Measurements from ENCODE around the gene GBX2. TPM values are rescaled to one million over a fixed set of nuclear protein-coding genes. Genes with fewer than 3 reads are reported as not detected.

Gene GBX2
- total RNA-seq, 4 donors from 2014 or later = not detected

DNA sequence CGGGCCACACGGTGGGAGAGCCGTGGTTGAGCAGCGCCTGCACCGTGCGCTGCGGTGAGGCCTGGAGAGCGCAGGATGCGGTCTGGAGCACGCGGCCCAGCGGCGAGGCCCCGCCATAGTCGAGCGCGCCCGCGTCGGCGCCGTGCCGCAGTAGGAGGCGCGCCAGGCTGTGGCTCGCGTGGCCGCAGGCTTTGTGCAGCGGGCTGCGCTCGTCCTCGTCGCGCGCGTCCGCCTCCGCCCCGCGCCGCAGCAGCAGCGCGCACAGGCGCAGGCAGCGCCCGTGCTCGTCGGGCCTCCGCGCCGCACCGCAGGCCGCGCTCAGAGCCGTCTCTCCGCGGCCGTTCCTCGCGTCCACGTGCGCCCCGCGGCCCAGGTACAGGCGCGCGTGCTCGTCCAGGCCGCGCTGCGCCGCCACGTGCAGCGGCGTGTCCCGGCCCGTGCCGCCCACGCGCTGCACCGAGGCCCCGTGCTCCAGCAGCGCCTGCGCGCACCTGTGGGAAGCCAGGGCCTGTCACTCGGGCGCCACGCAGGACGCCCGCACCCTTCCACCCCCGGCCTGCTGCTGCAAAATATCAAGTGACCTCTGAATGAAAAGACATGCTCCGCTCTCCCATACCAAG lies 46.3 kb upstream of the GBX2 start:
- WGBS, 2 donors = 48 to 55% methylated on average over 6 to 25 of the region's 92 CpGs
- H3K27me3 ChIP-seq = peaks cover 0 to 84% (median 0%) of the 10 kb centered on the region in 4 donors

DNA sequence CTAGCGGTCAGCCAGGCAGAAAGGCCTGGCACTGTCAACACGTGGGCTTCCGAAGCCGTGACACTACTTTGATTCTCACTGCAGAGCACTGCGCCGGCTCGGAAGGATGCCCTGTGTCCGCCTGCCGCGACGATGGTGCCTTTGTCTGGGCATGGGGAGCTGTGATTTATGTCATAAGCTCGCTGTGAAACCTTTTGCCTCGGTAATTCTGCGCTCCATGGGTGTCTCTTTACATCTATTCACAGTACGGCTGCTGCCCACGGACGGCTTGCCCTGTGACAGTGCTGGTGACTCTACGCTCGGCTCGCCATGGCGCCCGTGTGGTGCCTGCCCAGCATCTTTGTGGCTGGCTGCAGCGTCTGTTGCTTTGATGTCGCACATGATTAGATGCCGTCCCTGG lies 43.1 kb upstream of the GBX2 start:
- peaks cover 0 to 95% (median 0%) of the 10 kb centered on the region in 4 donors for H3K27me3 ChIP-seq
- H3K4me3 ChIP-seq = no peak overlapping the region
- no peak overlapping the region for H3K27ac ChIP-seq
- H3K9me3 ChIP-seq = peaks cover 0 to 7% (median 0%) of the 10 kb centered on the region in 3 donors
- WGBS, 2 donors = 80 to 84% methylated on average over 16 to 17 of the region's 25 CpGs
- TF ChIP-seq, protein P1, sequence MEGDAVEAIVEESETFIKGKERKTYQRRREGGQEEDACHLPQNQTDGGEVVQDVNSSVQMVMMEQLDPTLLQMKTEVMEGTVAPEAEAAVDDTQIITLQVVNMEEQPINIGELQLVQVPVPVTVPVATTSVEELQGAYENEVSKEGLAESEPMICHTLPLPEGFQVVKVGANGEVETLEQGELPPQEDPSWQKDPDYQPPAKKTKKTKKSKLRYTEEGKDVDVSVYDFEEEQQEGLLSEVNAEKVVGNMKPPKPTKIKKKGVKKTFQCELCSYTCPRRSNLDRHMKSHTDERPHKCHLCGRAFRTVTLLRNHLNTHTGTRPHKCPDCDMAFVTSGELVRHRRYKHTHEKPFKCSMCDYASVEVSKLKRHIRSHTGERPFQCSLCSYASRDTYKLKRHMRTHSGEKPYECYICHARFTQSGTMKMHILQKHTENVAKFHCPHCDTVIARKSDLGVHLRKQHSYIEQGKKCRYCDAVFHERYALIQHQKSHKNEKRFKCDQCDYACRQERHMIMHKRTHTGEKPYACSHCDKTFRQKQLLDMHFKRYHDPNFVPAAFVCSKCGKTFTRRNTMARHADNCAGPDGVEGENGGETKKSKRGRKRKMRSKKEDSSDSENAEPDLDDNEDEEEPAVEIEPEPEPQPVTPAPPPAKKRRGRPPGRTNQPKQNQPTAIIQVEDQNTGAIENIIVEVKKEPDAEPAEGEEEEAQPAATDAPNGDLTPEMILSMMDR (IDR thresholded peaks at IDR 0.05) = no peak
- no peak for TF ChIP-seq POLR2A (IDR thresholded peaks at IDR 0.05)
- DNase-seq = no peak
- no peaks in the 10 kb centered on the region for H3K4me1 ChIP-seq
- intact Hi-C loops (cut with DNase I) = no loop called here
- no peaks in the 10 kb centered on the region for H3K36me3 ChIP-seq

More for the DNA sequence above, 46.3 kb upstream of the GBX2 start:
- no peaks in the 10 kb centered on the region for H3K36me3 ChIP-seq
- no peak for DNase-seq
- no peak overlapping the region for H3K27ac ChIP-seq
- H3K4me3 ChIP-seq = no peak overlapping the region
- TF ChIP-seq POLR2A (IDR thresholded peaks at IDR 0.05) = no peak
- TF ChIP-seq, protein P1 (IDR thresholded peaks at IDR 0.05) = no peak
- no peaks in the 10 kb centered on the region for H3K9me3 ChIP-seq
- intact Hi-C loops (cut with DNase I) = no loop called here
- no peaks in the 10 kb centered on the region for H3K4me1 ChIP-seq

DNA sequence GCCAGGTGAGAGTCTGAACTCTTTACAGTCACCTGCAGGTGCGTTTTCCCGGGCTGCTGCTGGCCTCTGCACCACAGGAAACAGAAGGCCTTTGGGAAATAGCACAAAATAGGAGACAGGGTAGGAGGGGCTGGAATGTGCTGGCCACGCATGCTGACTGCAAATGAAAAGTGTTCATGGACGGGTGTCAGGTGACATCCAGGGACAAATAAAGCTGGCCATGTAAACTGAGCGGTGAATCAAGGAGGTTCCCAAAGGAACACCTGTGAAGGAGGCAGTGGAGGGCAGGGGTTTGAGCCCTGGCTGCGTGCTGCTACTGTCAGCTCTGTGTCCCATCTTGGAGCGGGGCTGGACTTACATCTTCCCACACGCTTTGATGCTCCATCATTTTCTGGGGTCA lies 42.4 kb upstream of the GBX2 start:
- intact Hi-C loops (cut with DNase I) = no loop called here
- peaks cover 0 to 95% (median 0%) of the 10 kb centered on the region in 4 donors for H3K27me3 ChIP-seq

DNA sequence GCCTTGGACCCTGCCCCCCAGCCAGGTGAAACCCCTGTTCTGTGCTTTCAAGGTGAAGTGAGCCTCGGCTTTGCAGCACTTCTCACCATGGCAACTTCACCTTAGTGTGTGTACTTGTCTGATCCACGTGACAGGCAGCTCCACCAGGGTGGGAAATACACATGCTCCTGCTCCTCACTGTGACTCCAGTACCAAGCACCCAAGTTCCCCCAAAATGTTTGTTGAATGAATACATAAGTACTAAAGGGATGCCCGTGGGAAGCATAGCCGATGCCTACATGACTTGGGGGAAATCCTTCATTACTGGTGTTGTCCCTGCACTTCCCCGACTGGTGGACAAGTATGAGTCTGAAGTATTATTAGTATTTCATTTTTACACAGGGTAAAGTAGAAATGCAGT lies 41.8 kb upstream of the GBX2 start:
- no peaks in the 10 kb centered on the region for H3K4me1 ChIP-seq
- WGBS, 2 donors = 63 to 78% methylated on average over 4 to 5 of the region's 5 CpGs
- peaks cover 0 to 95% (median 0%) of the 10 kb centered on the region in 4 donors for H3K27me3 ChIP-seq
- no peak for DNase-seq
- intact Hi-C loops (cut with DNase I) = no loop called here
- H3K27ac ChIP-seq = no peak overlapping the region
- H3K4me3 ChIP-seq = no peak overlapping the region
- no peaks in the 10 kb centered on the region for H3K36me3 ChIP-seq
- peaks cover 0 to 11% (median 0%) of the 10 kb centered on the region in 3 donors for H3K9me3 ChIP-seq
- no peak for TF ChIP-seq POLR2A (IDR thresholded peaks at IDR 0.05)
- TF ChIP-seq, protein P1 (IDR thresholded peaks at IDR 0.05) = no peak

More for the DNA sequence above, 42.4 kb upstream of the GBX2 start:
- H3K36me3 ChIP-seq = no peaks in the 10 kb centered on the region
- 58 to 63% methylated on average over 7 to 8 of the region's 8 CpGs for WGBS, 2 donors
- H3K4me1 ChIP-seq = no peaks in the 10 kb centered on the region
- H3K9me3 ChIP-seq = peaks cover 0 to 11% (median 0%) of the 10 kb centered on the region in 3 donors
- DNase-seq = no peak
- H3K27ac ChIP-seq = no peak overlapping the region
- no peak for TF ChIP-seq POLR2A (IDR thresholded peaks at IDR 0.05)
- TF ChIP-seq, protein P1 (IDR thresholded peaks at IDR 0.05) = no peak
- H3K4me3 ChIP-seq = no peak overlapping the region

DNA sequence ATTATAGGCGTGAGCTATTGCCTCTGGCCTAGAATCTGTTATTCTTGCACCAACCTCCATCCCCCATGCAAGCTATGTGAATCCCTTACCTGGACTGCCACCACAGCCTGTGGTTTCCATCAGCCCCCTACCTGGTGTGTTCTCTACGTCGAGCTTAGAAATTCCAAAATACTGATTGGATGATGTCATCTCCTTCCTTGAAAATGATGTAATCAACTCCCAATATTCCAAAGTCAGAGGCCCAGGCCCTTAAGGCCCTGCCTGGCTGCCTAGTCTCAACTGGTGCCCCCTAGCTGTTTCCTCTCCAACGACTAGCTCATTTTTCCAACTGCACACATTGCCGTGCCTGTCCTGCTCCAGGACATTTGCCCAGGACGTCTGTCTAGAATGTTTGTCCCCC lies 41.3 kb upstream of the GBX2 start:
- WGBS, 2 donors = 59 to 65% methylated on average over 6 of the region's 6 CpGs
- intact Hi-C loops (cut with DNase I) = no loop called here
- Histone ChIP-seq H3K27ac (no peak overlapping the region), H3K27me3 (peaks cover 0 to 95% (median 0%) of the 10 kb centered on the region in 4 donors), H3K4me3 (no peak overlapping the region), H3K36me3 (no peaks in the 10 kb centered on the region), H3K9me3 (peaks cover 0 to 11% (median 0%) of the 10 kb centered on the region in 3 donors), H3K4me1 (no peaks in the 10 kb centered on the region)
- DNase-seq = no peak
- TF ChIP-seq, protein P1 (IDR thresholded peaks at IDR 0.05) = no peak
- no peak for TF ChIP-seq POLR2A (IDR thresholded peaks at IDR 0.05)

Measured in esophagus squamous epithelium (tissue), 5 donors.